G401 (cell line): ENCODE results near the gene PGAP6. TPM values are rescaled to one million over a fixed set of nuclear protein-coding genes. Genes with fewer than 3 reads are reported as not detected.
"Not testable (repeated sequence)": the region's sequence is repeated elsewhere in the genome, so short reads cannot be mapped to it uniquely, and the experiment has no call there.

ENCODE experiments used
- DNase-seq: peaks from one replicate; pipeline ENCODE4 v3.0.0-alpha.2; 2015; ENCODE audit warnings: low spot score
- in situ Hi-C: cut with HindIII; loops from 2 replicates; pipeline ENCODE4 v1.10.0; 2016; ENCODE audit warnings: low sequenced_read_pairs, mixed read lengths
- total RNA-seq: library from RNA; depleted of rRNA; stranded (reverse); fragments of >200 nt; shearing (Covaris generic); gene quantifications from 2 replicates; pipeline ENCODE4 v1.2.3, GENCODE V29; 2014; rRNA removed

The PGAP6 gene
- total RNA-seq, 1 experiment from 2014 or later: 60.8 TPM

DNA sequence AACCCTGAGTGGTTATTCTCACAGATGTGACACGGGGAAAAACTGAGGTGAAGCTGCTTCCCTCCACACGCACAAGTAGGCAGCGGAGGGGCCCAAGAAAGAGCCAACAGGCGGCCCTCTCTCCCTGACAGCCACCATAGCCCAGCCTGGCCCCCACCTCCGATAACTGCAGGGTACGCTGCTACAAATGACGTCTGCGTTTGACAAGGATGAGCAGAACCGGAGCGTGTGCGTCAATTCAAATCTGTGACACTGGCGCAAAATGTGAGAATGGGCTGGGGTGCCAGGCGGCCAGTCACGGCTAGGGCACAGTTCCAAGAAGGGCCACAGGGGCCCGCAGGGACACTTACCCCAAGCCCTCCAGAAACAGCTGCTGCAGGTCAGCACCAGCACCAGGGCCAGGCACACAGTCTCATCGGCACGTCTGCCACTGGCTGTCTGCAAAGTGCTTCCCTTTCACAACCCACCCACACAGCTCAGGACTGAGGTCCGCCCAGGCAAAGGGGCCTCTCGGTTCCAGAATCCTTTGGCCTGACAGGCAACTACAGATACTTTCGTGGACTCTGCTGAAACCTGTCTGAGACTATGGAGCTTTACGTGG, 43.7 kb downstream of the PGAP6 start:
- in situ Hi-C loops: no loop called here

GRCh38 chr16:337437-337836, 44.3 kb downstream of the PGAP6 start:
- in situ Hi-C loops: no loop called here
- DNase-seq: peak; percentile 90

More for the DNA sequence above, 43.7 kb downstream of the PGAP6 start:
- peak; percentile 64 for DNase-seq

GRCh38 chr16:336269-336668, 45.5 kb downstream of the PGAP6 start:
- in situ Hi-C loops: no loop called here
- DNase-seq: no peak

GRCh38 chr16:334861-335632, 46.7 kb downstream of the PGAP6 start:
- in situ Hi-C loops, DNase-seq: not testable (repeated sequence)

GRCh38 chr16:334164-334832, 47.5 kb downstream of the PGAP6 start:
- DNase-seq, in situ Hi-C loops: not testable (repeated sequence)

GRCh38 chr16:333406-334094, 48.2 kb downstream of the PGAP6 start:
- no peak for DNase-seq
- in situ Hi-C loops: no loop called here

GRCh38 chr16:331181-331814, 50.5 kb downstream of the PGAP6 start:
- in situ Hi-C loops, DNase-seq: not testable (repeated sequence)

- peak; percentile 35 for DNase-seq
- in situ Hi-C loops: no loop called here
These were observed 51.0 kb downstream of the PGAP6 start for GRCh38 chr16:330741-331140.

- in situ Hi-C loops: no loop called here
- no peak for DNase-seq
These were observed 56.2 kb downstream of the PGAP6 start for GRCh38 chr16:325375-326145.

DNA sequence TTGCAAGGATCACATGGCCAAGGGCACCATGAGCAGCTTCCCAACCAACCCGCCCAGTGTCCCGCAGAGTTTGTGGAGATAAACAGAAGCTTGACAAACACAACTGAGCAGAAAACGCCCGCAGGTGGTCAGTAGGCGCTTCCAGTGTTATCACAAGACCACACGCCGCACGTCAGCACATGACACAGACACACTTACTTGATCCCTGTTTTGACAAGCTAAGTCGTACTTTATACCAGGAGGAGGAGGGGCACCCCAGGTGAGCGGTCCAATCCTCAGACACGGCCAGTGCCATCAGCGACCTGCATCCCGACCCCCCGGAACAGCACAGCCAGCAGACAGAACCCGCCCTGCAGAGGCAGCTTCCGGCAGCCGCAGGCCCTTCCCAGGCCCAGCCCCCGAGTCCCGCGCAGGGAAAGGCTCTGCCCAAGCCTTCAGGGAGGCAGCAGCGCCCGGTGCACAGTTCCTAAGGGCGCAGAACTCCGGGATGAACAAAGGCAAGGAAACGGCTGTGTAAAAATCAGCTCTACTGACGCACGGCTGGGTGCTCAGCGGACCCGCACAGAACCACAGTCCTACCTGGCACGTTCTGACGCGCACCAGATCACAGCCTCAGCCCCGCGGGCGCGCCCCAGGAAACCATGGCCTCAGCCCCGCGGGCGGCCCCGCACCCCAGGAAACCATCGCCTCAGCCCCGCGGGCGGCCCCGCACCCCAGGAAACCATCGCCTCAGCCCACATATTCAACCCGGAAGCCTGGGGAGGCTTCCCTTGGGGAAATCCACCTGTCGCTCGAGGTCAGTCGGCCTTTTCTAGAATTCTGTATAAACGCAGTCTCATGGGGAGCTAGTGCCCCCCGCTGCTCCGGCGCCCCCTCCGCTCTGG, 57.1 kb downstream of the PGAP6 start:
- DNase-seq: no peak
- in situ Hi-C loops: no loop called here

GRCh38 chr16:324201-324450, 57.7 kb downstream of the PGAP6 start:
- in situ Hi-C loops: no loop called here
- DNase-seq: no peak

DNA sequence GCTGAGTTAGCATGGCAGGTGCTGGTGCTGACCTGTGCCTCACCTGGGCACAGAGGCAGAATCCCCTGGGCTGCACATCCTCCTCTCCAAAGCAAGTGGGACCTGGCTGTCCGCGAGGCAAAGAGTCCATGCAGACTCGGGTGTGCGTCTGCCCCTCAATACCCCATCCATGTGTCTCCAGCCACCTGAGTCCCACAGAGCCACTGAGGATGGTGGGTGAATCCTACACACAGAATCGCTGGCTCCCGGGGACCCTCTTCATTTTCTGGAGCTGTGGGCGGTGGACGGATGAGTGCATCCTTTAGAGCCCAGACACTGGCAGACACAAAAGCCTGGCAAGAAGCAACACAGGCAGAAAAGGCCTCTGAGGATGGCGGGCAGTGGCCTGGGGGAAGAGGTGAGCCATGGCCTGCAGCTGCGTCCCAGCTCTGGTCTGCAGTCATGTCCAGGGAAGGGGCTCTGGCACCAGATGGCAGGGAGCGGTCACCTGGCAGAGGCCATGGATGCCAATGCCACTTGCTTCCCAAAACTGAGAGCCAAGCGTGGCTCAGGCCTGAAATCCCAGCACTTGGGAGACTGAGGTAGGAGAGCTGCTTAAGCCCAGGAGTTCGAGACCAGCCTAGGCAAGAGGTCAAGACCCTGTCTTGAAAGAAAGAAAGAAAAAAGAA, 59.2 kb downstream of the PGAP6 start:
- DNase-seq: peak; percentile 57
- in situ Hi-C loops: no loop called here

DNA sequence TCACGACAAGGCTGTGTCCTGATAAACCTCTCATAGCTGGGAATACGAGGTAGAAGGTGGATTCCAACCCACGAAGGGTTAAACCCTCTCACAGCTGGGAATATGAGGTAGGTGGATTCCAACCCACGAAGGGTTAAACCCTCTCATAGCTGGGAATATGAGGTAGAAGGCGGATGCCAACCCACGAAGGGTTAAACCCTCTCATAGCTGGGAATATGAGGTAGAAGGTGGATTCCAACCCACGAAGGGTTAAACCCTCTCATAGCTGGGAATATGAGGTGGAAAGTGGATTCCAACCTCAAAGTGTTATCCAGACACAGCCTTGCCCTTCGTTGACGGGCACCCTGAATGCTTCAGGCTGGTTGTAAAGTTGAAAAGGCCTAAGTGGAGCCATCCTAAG, 60.2 kb downstream of the PGAP6 start:
- no peak for DNase-seq
- in situ Hi-C loops: no loop called here

Other genes with a start within 250 kb of the PGAP6 start
- 4.5 and 11.2 TPM in 2 replicates for gene NPRL3, start 243.3 kb downstream of the PGAP6 start, total RNA-seq
- not detected in 2 replicates for gene HBZ, start 229.3 kb downstream of the PGAP6 start, total RNA-seq
- not detected in 2 replicates for gene HBM, start 216.0 kb downstream of the PGAP6 start, total RNA-seq
- not detected in 2 replicates for gene HBA2, start 209.1 kb downstream of the PGAP6 start, total RNA-seq
- not detected in 2 replicates for gene HBA1, start 205.3 kb downstream of the PGAP6 start, total RNA-seq
- gene HBQ1, start 201.5 kb downstream of the PGAP6 start, total RNA-seq: 1.1 and 19.9 TPM in 2 replicates
- 45.8 and 56.7 TPM in 2 replicates for gene LUC7L, start 152.5 kb downstream of the PGAP6 start, total RNA-seq
- 70.3 and 97.6 TPM in 2 replicates for gene FAM234A, start 147.2 kb downstream of the PGAP6 start, total RNA-seq
- 0.37 TPM in 1 of 2 replicates, not detected in the other for gene RGS11, start 106.0 kb downstream of the PGAP6 start, total RNA-seq
- gene ARHGDIG, start 101.4 kb downstream of the PGAP6 start, total RNA-seq: 2.6 and 12.2 TPM in 2 replicates
- not detected in 2 replicates for gene PDIA2, start 98.8 kb downstream of the PGAP6 start, total RNA-seq
- 45.5 and 46.3 TPM in 2 replicates for gene AXIN1, start 29.3 kb downstream of the PGAP6 start, total RNA-seq
- gene MRPL28, start 11.4 kb downstream of the PGAP6 start, total RNA-seq: 250 and 260 TPM in 2 replicates
- gene NME4, start 15.2 kb upstream of the PGAP6 start, total RNA-seq: 312 and 362 TPM in 2 replicates
- gene DECR2, start 19.9 kb upstream of the PGAP6 start, total RNA-seq: 13.0 and 13.7 TPM in 2 replicates
- 33.8 and 39.3 TPM in 2 replicates for gene RAB11FIP3, start 43.7 kb upstream of the PGAP6 start, total RNA-seq
- 38.8 and 54.3 TPM in 2 replicates for gene CAPN15, start 145.7 kb upstream of the PGAP6 start, total RNA-seq
- 0.41 and 2.3 TPM in 2 replicates for gene PRR35, start 178.4 kb upstream of the PGAP6 start, total RNA-seq
- 2.7 and 4.1 TPM in 2 replicates for gene NHLRC4, start 185.0 kb upstream of the PGAP6 start, total RNA-seq
- gene PIGQ, start 188.0 kb upstream of the PGAP6 start, total RNA-seq: 38.8 and 54.4 TPM in 2 replicates
- gene RAB40C, start 208.1 kb upstream of the PGAP6 start, total RNA-seq: 28.6 and 32.2 TPM in 2 replicates
- gene WFIKKN1, start 249.0 kb upstream of the PGAP6 start, total RNA-seq: 44.6 and 64.4 TPM in 2 replicates